HL-60 (cell line): Measurements from ENCODE around the gene PRR33.

Experiments
- CTCF ChIP-seq: IDR thresholded peaks from one replicate; pipeline ENCODE4 v1.5.1; 2011; ENCODE audit warnings: low read length, control low read depth, inconsistent platforms; ENCODE audit not compliant: insufficient read depth
- GABPA ChIP-seq: IDR thresholded peaks from 2 replicates; pipeline ENCODE4 v1.6.1; 2012; ENCODE audit warnings: low read depth
- POLR2AphosphoS5 ChIP-seq: IDR thresholded peaks from 2 replicates; pipeline ENCODE4 v1.6.1; 2012; ENCODE audit warnings: low read depth
- REST ChIP-seq: IDR thresholded peaks from 2 replicates; pipeline ENCODE4 v1.6.1; 2012; ENCODE audit warnings: low read depth; ENCODE audit not compliant: insufficient replicate concordance
- SPI1 ChIP-seq: IDR thresholded peaks from 2 replicates; pipeline ENCODE4 v1.6.1; 2012; ENCODE audit warnings: low read depth, mild to moderate bottlenecking, borderline replicate concordance

DNA sequence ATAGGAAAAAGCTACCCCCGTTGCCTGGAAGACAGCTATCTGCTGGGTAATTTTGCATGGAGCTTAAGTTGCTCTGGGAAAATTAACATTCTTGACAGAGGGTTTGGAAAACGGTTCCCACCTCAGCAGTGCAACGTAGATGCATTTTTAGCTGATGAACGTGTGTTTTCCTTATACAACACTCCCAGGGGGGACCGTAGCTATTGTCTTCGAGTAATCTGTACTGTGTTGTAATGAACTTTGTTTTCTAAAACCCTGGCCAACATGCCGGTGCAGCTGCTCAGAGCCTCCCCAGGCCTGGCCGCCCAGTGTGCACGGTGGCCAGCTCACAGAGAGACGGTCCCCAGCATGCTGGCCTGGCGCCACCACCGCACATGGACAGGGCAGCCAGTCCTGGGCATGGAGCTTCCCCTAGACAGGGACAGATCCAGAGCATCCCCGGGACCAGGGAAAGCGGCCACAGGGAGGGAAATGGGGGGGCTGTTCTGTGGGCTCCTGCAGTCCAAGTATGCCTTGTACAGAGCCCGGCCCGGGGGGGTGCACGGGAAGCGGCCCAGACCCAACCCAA lies 30.0 kb upstream of the PRR33 start:
- TF ChIP-seq GABPA (no peak), CTCF (no peak), REST (no peak), POLR2AphosphoS5 (no peak), SPI1 (no peak)
